NCI-H2196 treated with DMSO at 0.1 percent for 48 hours (cell line): ENCODE results near the gene PYGM.

Source experiments
- DNase-seq: peaks from one replicate; lab custom pipeline; 2025; ENCODE audit not compliant: unreplicated experiment; lab: John Stamatoyannopoulos, UW

The PYGM gene

DNA sequence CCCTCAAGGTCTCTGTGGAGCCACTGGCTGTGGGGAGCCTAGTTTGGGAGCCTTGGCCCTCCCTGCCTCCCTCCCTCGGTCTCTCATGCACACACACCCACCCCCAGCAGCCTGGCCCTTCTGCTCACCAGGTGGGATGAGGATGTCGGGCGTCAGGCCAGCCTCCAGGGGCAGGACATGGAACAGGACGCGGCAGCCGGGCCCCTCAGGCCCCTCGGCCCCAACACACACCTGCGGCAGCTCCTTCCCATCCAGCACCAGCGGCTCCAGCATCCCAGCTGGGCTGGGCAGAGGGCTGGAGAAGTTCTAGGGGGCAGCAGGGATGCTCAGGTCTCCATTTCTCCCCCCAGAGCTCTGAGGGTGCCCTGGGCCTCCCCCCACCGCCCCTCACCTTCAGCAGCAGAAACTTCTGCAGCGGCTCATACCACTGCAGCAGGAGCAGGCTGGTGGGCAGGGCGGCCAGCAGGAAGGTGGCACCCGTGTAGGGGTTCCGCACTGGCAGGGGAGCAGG, 32.1 kb upstream of the PYGM start:
- no peak for DNase-seq

DNA sequence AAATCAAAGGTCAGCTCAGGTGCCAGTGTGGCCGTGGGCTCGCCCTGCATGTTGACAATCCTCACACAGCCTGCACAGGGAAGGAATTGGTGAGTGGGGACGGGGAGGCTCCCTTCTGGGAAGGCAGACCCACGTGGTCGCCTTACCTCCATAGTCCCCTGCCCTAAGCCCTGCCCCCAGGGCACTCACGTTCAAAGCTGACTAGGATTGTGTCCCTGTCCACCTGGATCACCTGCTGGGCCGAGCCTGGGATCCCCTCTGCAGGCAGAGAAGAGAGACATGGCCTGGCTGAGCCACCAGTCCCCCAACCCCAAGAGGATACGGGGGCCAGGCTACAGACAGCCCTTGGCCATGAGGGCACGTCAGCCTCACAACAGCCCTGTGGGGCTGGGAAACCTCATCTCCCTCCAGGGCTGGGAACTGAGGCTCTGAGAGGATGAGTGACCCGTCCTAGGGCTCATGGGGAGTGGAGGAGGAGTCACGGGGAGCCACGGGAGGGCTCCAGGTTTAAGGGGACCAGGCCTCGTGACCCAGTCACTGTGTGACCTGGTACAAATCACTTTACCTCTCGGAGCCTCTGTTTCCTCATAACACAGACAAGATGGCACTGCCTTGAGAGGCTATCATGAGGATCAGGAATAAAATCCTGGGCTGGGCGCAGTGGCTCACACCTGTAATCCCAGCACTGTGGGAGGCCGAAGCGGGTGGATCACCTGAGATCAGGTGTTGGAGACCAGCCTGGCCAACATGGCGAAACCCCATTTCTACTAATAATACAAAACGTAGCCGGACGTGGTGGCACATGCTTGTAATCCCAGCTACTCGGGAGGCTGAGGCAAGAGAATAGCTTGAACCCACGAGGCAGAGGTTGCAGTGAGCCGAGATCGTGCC, 30.7 kb upstream of the PYGM start:
- no peak for DNase-seq

DNA sequence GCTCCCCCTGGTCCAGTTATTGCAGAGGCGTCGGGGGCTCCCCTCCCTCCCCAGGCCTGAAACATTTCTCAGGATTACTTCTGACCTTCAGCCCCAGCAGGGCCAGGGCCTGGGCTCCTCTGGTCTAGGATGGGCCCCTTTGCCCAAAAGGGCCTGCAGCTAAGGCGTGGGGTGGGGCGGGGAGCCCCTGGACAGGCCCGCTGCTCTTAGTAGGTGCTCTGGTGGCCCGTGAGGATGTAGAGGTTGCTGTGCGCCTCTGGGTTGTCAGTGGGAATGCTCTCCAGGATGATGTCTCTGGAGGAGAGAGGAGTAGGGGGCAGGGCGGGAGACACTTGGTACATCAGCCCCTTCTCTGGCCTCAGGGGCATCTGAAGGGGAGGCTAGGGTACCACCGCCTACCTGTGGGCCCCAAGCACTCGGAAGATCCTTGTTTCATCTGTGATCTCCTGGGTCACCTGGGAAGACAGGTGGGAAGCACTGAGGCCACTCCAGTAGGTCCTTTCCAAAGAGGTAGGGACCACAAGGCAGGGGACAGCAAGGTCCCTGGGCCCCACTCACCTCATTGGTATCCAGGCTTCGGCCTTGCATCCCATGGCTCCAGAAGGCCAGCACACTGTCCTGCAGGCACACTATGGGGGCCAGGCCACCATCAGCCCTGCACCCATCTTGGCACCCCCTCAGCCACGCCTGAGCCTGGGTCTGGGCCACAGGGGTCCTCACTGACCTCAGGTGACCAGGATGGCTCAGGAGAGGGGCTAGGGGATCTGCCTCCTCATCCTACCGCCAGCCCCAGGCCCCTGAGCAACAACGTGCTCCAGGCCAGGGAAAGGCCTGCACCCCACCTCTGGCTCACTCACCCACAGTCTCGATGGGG, 29.8 kb upstream of the PYGM start:
- DNase-seq: no peak

DNA sequence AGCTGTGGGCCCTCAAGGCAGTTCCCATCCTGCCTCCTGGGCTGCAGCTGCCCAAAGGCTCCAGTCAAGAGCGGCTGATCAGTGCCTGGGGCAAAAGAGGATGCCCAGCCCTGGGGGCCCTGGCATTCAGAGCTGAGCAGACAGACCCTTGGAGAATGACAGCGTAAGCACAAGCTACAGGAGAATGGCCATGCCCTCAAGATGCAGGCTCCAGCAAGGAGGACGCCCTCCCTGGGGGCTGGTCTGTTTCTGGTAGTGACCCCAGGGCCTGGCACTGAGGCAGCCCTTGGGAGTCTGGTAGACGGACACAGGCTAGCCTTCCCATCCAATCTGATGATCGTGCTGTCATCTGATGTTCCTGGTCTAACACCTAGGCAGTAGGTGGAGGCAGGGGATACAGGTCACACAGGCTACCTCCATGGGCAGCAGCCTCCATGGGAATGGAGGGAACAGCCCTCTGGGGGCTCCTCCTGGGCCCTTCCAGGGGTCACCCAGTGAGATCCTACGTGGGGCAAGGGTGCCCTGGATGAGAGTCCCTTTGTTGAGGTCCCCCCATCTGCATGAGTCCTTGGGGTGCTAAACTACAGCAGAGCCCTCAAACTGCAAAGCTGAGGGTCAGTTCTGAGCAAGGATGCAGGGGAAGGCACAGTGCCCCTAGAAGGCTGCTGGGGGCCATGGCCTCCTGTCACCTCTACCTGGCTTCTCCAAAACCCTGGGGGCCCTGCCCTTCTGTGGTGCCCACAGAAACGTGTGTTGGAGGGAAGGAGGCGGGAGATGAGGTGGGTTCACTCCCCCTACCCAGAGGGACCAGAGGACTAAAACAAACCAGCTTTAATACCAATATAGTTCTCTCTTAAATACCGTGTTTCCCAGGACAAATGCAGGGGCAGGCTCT, 28.8 kb upstream of the PYGM start:
- no peak for DNase-seq

DNA sequence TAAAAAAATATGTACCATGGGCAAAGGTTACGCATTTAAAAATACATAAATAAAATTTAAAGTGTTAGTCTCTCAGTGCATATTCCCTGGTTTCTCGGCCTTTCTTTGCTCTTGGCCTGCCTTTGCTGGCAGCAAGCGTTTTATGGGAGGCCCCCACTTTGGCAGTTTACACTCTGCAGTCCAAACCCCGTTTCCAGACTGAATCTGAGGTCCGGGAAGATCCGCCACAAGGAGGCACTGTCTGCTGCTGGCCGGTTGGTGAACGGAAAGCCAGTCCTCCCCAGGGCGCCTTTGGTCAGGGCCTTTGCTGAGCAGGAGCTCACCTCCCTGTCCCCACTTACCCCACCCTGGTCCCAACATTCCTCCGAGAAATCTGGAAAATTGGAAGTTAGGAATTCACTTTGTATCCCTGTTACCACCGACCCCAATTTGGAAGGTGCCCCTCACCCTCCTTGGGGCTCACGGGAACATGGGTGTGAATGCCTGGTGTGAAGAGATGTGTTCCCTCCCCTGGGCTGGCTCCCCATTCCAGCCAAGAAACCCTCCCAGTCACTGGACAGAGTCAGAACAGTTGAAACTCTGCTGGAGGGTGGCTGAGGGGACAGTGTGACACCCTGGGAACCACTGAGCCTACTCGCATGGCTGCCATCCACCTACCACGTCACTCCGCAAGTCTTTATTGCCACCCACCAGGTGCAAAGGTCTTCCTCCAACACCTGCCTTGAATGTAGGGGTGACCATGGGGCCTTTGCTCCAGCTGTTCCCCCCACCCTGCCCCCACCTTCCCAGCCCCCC, 27.9 kb upstream of the PYGM start:
- DNase-seq: no peak

DNA sequence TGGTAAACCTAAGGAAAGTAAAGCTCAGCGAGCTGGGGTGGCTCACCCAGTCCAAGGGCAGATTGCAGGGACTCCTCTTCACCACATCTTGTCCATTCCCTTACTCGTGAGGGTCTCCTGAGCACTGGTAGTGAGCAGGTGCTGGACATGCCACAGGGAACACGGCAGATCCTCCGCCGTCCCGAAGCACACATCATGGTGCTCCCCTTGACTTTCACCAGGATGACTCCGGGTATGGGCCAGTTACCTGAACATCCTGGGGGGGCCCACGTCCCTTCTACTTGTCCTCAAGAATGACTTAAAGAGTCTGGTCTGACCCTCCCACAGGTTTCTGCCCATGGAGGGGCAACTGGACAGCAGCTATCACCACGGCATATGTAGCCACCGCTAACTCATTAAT, 26.5 kb upstream of the PYGM start:
- DNase-seq: no peak

DNA sequence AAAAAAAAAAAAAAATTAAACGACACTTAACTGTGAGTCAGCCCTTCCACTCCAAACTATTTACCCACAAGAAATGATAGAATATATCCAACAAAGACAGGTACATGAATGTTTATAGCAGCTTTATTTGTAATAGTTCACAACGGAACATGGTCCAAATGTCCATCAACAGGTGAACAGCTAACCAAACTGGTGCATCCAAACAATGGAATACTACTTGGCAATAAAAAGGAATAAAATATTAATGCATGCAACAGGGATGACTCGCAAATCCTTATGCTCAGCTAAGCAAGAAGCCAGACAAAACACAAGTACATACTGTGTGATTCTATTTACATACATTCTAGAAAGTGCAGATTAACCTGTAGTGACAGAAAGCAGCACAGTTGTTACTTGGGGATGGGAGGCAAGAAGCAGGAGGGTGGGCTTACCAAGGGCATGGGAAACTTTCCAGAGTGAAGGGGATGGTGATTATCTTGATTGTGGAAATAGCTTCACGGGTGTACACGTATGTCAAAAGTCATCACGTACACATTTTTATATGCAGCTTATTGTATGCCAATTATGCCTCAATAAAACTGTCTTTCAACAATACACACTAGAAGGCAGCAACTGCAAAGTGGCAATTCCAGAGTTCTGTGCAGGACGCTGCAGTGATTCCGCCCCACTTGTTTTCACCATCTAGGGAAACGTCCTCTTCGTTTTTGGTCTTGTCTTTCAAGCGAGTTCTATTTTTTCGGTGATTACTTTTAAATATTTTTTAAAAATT, 25.2 kb upstream of the PYGM start:
- no peak for DNase-seq

DNA sequence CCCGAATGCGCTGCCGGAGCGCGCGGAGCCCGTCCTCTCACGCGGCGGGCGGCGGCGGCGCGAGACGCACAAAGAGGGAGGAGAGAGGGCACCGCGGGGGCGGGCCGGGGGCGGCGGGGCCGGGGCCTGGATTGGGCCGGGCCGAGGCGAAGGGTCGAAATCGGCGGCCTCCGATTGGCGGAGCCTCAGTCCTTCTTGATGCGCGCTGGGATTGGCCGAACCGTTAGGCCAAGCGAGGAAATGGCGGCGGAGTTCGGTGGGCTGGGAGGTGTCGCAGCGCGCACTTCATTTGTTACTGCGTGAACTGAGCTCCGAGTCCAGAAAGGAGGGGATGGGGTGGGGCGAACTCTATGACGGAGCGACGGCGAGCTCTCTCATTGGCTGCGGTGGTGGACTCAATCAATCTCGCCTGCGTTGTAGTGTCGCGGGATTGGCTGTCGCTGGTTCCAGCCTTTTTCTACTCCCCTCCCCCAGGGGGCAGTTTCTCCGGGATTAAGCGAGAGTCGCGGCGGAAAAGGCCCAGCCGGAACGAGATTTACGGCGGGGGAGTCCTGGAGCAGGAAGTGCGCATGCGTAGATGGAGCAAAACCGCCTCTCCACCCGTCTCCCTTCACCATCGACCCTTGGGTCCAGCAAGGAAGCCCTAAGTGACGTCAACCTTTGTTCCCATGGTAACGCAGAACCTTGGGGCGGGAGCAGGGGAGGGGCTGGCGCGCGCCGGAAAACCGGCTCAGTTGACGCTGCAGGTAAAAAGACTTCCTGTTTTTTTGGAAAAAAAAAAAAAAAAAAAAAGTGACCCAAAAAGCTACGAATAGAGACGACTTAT, 18.9 kb upstream of the PYGM start, which contains the start of gene SF1:
Gene SF1, minus strand, starts transcription at position 70 of the 826 bp plus-strand sequence. CDS start 150 bp downstream, outside the sequence.
- peak; percentile 99 for DNase-seq

DNA sequence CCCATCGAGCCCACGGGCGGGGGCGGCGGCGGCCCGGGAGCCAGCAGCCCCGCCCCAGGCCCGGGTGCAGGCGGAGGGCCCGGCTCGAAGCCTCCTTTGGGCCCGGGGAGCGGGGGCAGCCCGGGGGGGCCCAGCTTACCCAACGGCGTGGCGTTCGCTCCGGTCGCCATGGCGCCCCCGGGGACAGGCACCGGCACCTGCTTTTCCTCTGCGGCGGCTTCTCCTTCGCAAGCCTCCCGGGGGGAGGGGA, 18.4 kb upstream of the PYGM start:
- DNase-seq: no peak

DNA sequence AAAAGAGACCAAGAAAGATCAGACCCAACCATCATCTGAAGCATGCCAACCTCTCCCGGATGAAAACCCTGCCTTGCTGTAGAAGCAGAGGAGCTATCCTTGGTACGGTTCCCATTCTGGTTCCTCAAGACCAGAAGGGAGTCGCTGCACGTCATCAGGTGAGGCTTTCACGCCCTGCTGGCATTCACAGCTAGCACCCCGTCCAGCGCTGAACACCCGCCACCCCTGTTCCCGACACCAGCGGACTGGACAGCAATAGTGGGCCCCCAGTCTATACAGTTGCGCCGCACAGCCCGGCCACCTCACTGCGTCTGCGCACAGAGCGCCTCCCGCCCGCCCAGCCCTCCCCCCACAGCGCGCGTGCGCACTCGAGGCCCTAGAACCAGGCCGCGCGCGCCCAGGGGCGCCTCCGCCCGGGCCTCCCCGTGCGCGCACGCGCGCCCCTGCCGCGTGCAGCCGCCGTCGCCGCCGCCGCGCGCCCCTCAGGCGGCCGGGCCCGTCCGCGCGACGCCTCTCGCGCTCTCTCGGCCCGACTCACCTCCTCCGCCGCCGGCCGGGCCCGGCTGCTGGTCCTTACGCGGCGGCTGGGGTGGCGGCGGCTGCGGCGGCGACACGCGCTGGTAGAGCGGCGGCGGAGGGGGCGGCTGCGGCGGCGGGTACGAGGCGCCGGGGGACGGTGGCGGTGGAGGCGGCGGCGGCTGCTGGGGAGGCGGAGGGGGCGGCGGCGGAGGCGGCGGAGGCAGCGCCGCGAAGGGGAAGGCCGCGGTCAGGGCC, 17.9 kb upstream of the PYGM start:
- DNase-seq: peak; percentile 64

DNA sequence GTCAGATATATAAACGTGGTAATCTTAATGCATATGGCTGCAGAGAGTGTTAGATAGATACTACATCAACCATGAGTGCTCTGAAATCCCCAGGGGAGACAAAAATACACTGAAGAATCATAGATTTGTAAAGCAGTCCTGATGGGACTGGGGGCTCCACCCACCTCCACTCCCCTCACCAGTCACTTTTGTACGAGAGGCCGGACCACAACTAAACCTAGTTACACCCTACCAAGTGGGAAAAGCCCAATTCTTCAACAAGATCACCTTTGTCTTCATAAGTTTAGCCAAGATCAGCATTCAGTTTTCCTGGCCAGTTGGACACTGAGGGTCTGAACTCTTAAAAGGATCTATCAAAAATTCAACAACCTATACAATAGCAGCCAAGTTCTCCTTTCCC, 17.1 kb upstream of the PYGM start:
- DNase-seq: no peak

DNA sequence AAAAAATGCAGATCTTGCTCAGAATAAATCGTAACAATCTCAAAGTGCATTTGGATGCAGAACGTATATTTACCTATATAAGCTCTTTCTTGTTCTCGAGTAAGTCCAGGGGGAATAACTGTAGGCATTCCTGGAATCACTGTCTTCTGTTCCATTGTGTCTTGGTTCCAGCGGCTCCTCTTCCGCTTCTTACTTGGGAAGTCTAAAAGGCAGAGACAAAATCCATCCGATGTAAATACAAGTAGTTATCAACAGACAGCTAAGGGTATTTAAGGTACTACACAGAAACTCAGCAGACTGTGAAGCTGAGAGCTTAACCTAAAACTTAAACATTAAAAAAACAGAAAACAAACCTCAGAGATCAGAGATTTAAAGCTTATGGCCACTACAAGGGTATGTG, 16.7 kb upstream of the PYGM start:
- no peak for DNase-seq

DNA sequence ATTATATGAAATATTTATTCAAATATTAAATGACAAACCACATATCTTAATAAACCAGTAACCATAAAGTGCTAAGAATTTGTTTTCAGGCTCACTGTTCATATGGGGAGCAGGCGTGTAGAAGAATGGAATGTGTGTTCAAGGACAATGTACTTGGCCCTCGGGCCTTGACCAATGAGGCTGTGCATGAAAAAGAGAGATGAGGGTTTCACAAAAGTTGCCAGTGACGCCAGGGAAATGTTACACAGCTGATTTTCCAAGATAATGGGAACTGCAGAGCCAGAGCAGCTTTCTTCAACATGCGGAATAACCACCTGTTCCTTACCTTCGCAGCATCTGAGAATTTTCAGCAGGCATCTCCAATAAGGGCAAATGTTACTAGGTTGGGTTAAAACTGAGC, 14.4 kb upstream of the PYGM start:
- no peak for DNase-seq

DNA sequence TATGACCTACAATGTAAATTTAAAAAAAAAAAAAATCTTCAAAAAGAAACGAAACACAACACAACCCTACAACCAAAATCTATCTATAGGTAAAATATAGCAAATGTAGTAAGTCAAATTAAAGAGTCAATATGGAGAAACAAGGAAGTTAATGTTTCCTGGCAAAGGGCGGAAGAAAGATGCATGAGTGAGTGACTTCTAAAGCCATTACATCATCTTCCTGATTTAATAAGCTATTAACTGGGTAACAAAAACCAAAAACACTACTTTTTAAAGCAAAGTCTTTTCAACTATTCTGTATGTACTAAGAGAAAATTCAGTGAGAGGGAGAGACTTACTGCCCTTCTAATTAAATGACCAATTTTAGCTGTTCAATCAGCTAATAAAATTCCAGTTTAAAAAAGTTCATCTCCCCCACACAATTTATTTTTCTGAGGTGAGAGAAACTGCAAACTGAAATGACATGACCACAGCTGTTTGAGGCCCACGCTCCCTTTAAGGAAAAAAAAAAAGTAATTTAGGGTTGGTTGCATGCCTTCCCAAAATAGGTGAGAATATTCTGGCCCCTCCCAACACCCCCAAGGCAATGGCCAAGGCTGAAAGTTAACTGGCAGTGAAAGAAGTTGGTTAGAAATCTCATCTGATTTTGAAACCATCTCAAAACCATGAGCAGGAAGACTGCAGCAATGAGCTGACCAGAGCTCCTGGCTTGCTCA, 12.7 kb upstream of the PYGM start:
- no peak for DNase-seq

DNA sequence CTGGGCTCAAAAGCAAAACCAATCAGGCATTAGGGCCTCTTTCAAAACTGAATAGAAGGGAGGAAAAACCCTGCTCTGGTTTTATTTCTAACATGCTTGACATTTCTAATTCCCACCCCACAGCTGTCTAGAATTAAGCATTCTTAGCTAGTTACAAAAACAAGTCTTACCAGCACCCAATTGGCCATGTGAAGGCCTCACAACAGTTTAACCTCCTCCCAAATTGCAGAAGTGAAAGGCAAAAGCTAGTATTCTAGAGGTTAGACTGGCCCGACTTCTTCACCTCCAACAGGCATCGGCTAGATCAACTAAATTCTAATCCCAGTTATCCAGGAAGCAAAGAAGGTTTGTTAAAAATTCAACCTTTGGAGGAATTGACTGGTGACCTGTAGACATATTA, 12.1 kb upstream of the PYGM start:
- DNase-seq: no peak

DNA sequence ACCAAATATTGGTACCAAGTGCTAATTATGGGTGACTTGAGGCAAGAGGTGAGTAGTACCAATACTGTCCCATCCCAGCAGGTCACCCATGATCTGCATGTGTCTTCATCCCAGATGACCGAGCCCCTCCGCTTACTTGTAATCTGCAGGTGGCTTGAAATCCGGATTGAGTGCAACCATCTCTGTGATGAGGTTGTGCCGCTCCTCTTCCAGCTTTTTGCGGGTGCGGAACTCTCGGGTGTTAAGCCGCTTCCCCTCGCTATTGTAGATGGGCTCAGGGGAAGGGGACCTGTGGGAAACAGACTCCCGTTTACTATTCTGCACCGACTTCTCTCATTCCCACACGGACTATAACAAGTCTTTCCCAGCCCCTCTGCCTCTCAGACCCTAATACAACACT, 10.3 kb upstream of the PYGM start:
- DNase-seq: no peak

DNA sequence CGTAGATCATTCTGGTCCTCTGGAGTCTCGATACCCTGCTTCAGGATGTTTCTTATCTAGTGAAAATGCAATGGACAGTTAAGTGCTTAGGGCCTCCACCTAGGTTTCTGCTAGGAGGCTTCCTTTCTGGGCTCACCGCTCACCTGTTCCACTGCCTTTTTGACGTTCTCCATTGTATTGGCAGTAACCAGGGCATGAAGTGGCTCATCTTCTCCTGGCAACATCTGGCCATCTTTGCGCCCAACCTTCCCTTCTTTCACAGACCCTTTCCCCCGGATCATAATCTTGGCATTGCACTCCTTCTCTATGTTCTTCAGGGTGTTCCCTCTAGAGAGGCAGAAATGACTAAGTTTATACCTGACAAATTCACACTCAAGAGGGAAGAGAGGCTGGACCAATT, 9.5 kb upstream of the PYGM start:
- no peak for DNase-seq
